HG03039 (cell line): ENCODE data around the gene RNU1-4.
"Not testable (repeated sequence)": the region's sequence is repeated elsewhere in the genome, so short reads cannot be mapped to it uniquely, and the experiment has no call there.

Experiments used
- ATAC-seq: cut with Tn5 transposase; IDR thresholded peaks from one replicate; pipeline ENCODE4 v1.9.1; 2021; ENCODE audit warnings: mild to moderate bottlenecking, moderate library complexity; ENCODE audit not compliant: unreplicated experiment

RNU1-4 gene

GRCh38 chr1:16707130-16708093 is 32.9 kb upstream of the RNU1-4 start:
- ATAC-seq: not testable (repeated sequence)

- not testable (repeated sequence) for ATAC-seq
Observed at GRCh38 chr1:16708704-16709103, 31.6 kb upstream of the RNU1-4 start.

GRCh38 chr1:16709659-16710087 is 30.6 kb upstream of the RNU1-4 start:
- ATAC-seq: not testable (repeated sequence)

- not testable (repeated sequence) for ATAC-seq
Observed at GRCh38 chr1:16710618-16711017, 29.7 kb upstream of the RNU1-4 start.

- ATAC-seq: not testable (repeated sequence)
Observed at GRCh38 chr1:16712131-16712530, 28.2 kb upstream of the RNU1-4 start.

GRCh38 chr1:16712582-16712981 is 27.7 kb upstream of the RNU1-4 start:
- not testable (repeated sequence) for ATAC-seq

GRCh38 chr1:16712984-16713383 is 27.3 kb upstream of the RNU1-4 start:
- not testable (repeated sequence) for ATAC-seq

GRCh38 chr1:16713480-16713879 is 26.8 kb upstream of the RNU1-4 start:
- not testable (repeated sequence) for ATAC-seq

- no peak for ATAC-seq
Observed at GRCh38 chr1:16716691-16717335, 23.5 kb upstream of the RNU1-4 start.

GRCh38 chr1:16717336-16718098 is 22.8 kb upstream of the RNU1-4 start:
- no peak for ATAC-seq

GRCh38 chr1:16718099-16718907 is 22.0 kb upstream of the RNU1-4 start:
- ATAC-seq: not testable (repeated sequence)

- ATAC-seq: no peak
Observed at GRCh38 chr1:16718908-16719533, 21.3 kb upstream of the RNU1-4 start.

GRCh38 chr1:16719571-16720350 is 20.6 kb upstream of the RNU1-4 start:
- ATAC-seq: no peak

- no peak for ATAC-seq
Observed at GRCh38 chr1:16720351-16721223, 19.7 kb upstream of the RNU1-4 start.

GRCh38 chr1:16721871-16722641 is 18.3 kb upstream of the RNU1-4 start:
- ATAC-seq: no peak

- no peak for ATAC-seq
Observed at GRCh38 chr1:16724718-16725438, 15.4 kb upstream of the RNU1-4 start.
